ENCODE measurements around the gene GNAZ. TPM values are rescaled to one million over a fixed set of nuclear protein-coding genes. Genes with fewer than 3 reads are reported as not detected.

Gene GNAZ
- total RNA-seq, 1 experiment from 2014 or later: 1.2 TPM

GRCh38 chr22:23066200-23067022 lies 3.9 kb upstream of the GNAZ start:
- no peaks in the 10 kb centered on the region for H3K9me3 ChIP-seq (ENCODE audit: insufficient read depth, low read depth)
- H4K20me1 ChIP-seq (ENCODE audit: insufficient read depth): no peaks in the 10 kb centered on the region; the same call in 1 of the 2 replicates
- intact Hi-C loops (cut with micrococcal nuclease; ENCODE audit: unreplicated experiment): no loop called here
- H3K9me2 ChIP-seq (ENCODE audit: insufficient read depth): no peaks in the 10 kb centered on the region
- no peak overlapping the region for H3K4me3 ChIP-seq
- H3K27me3 ChIP-seq (ENCODE audit: insufficient read depth, low read depth): peaks cover 53% of the 10 kb centered on the region
- H3F3A ChIP-seq (ENCODE audit: insufficient read depth, low read depth): no peaks in the 10 kb centered on the region
- no peak for DNase-seq
- no peaks in the 10 kb centered on the region for H3K79me2 ChIP-seq (ENCODE audit: low read depth)
- H3K36me3 ChIP-seq (ENCODE audit: low read depth): no peaks in the 10 kb centered on the region
- CTCF ChIA-PET: no interaction called here
- no peaks in the 10 kb centered on the region; the same call in 1 of the 2 replicates for H3K4me1 ChIP-seq (replicated peaks; ENCODE audit: insufficient read depth)
- H3K27ac ChIP-seq: no peak overlapping the region
- no TSS peak for BruUV-seq (replicated peaks)
- H3K4me2 ChIP-seq: no peak overlapping the region
- POLR2A ChIA-PET (ENCODE audit: unreplicated experiment): no interaction called here
- no peak for TF ChIP-seq EZH2 (IDR thresholded peaks at IDR 0.05; ENCODE audit: low read depth)
- no peak for TF ChIP-seq CTCF (conservative IDR thresholded peaks at IDR 0.05)
- H2AFZ ChIP-seq: no peak overlapping the region

- CTCF ChIA-PET: no interaction called here
- POLR2A ChIA-PET (ENCODE audit: unreplicated experiment): no interaction called here
- Histone ChIP-seq H3K27me3 (ENCODE audit: insufficient read depth, low read depth) (peaks cover 52% of the 10 kb centered on the region), H3K9me2 (ENCODE audit: insufficient read depth) (no peaks in the 10 kb centered on the region), H4K20me1 (ENCODE audit: insufficient read depth) (no peaks in the 10 kb centered on the region; the same call in 1 of the 2 replicates), H3K4me1 (replicated peaks; ENCODE audit: insufficient read depth) (no peaks in the 10 kb centered on the region; the same call in 1 of the 2 replicates), H3F3A (ENCODE audit: insufficient read depth, low read depth) (no peaks in the 10 kb centered on the region), H3K4me3 (no peak overlapping the region), H3K27ac (no peak overlapping the region), H2AFZ (no peak overlapping the region), H3K9me3 (ENCODE audit: insufficient read depth, low read depth) (no peaks in the 10 kb centered on the region), H3K4me2 (no peak overlapping the region), H3K79me2 (ENCODE audit: low read depth) (no peaks in the 10 kb centered on the region), H3K36me3 (ENCODE audit: low read depth) (no peaks in the 10 kb centered on the region)
- BruUV-seq (replicated peaks): no TSS peak
- TF ChIP-seq CTCF (conservative IDR thresholded peaks at IDR 0.05): no peak
- TF ChIP-seq EZH2 (IDR thresholded peaks at IDR 0.05; ENCODE audit: low read depth): no peak
- intact Hi-C loops (cut with micrococcal nuclease; ENCODE audit: unreplicated experiment): no loop called here
- no peak for DNase-seq
Measured at GRCh38 chr22:23067023-23067650, 3.2 kb upstream of the GNAZ start.

- no peak for TF ChIP-seq CTCF (conservative IDR thresholded peaks at IDR 0.05)
- no peak for TF ChIP-seq EZH2 (IDR thresholded peaks at IDR 0.05; ENCODE audit: low read depth)
- DNase-seq: no peak
- Histone ChIP-seq H3K27ac (no peak overlapping the region), H3F3A (ENCODE audit: insufficient read depth, low read depth) (no peaks in the 10 kb centered on the region), H3K27me3 (ENCODE audit: insufficient read depth, low read depth) (peaks cover 48% of the 10 kb centered on the region), H3K36me3 (ENCODE audit: low read depth) (no peaks in the 10 kb centered on the region), H2AFZ (no peak overlapping the region), H3K4me3 (no peak overlapping the region), H3K79me2 (ENCODE audit: low read depth) (no peaks in the 10 kb centered on the region), H3K4me1 (replicated peaks; ENCODE audit: insufficient read depth) (no peaks in the 10 kb centered on the region; the same call in 1 of the 2 replicates), H3K9me2 (ENCODE audit: insufficient read depth) (no peaks in the 10 kb centered on the region), H4K20me1 (ENCODE audit: insufficient read depth) (no peaks in the 10 kb centered on the region; the same call in 1 of the 2 replicates), H3K4me2 (no peak overlapping the region), H3K9me3 (ENCODE audit: insufficient read depth, low read depth) (no peaks in the 10 kb centered on the region)
- POLR2A ChIA-PET (ENCODE audit: unreplicated experiment): no interaction called here
- intact Hi-C loops (cut with micrococcal nuclease; ENCODE audit: unreplicated experiment): no loop called here
- CTCF ChIA-PET: no interaction called here
- no TSS peak for BruUV-seq (replicated peaks)
Measured at GRCh38 chr22:23067691-23068090, 2.6 kb upstream of the GNAZ start.
